HG02571 (cell line): ENCODE data around the gene WNT11.
A peak's percentile ranks its signal among the peaks of the same experiment; 100 is the strongest.

ENCODE experiments used
- ATAC-seq: cut with Tn5 transposase; IDR thresholded peaks from one replicate; pipeline ENCODE4 v1.9.1; 2021; ENCODE audit warnings: mild to moderate bottlenecking, moderate library complexity; ENCODE audit not compliant: unreplicated experiment

The WNT11 gene

GRCh38 chr11:76158394-76159302 lies 47.7 kb downstream of the WNT11 start:
- ATAC-seq, result no peak

- no peak for ATAC-seq
These were observed 48.4 kb downstream of the WNT11 start for GRCh38 chr11:76157891-76158290.

DNA sequence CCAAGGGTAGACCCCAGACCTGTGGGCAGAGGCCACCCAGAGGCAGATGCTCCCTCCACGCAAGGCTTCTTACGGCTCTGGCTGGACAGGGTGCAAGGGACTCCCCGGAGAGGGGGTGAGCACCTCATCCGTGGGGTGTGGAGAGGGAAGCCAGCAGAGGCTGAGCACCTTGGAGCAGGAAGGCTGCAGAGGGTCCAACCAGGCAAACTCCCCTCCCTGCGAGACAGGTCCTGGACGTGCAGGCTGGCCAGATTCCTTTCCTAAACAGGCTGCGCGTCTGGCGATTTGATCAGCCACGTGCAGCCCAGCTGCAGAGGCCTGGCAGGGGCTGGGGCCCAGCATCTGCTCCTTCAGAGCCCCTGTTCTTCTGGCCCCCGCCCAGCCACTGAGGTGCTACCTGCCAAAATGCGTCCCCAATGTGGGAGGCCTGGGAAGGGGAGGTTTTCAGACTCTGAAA lies 49.3 kb downstream of the WNT11 start:
- ATAC-seq, result no peak

DNA sequence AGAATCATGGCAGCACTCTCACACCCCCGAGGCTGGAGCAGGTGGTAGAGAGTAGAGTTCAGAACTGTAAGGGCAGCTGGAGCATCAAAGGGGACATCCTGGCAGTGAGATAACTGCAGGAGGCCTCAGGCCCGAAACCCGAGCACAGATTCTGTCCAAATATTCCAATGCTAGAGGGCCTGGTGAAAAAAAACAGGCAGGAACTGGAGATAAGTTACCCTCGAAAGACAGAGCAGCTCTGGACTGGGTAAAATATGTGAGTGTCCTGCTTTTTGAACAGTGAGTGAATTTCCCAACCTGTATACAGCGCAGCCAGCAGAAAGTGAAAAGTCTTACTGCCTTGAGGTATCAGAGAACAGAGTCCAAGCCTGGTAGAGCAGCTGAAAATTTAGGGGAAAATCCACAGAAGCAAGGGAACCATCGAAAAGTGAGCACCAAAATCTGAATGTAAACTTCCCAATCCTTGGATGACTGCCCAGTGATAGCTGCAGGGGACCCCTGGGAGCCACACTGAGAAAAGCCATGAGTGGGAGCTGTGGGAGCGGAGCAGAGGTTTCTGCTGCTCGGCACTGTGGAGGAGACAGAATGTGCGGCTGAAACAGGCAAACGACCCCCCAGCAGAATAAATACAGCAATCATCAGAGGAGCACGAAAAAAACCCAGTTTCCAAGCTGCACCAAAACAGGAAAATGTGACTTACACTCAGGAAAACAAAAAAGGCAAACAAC lies 50.6 kb downstream of the WNT11 start:
- no peak for ATAC-seq

GRCh38 chr11:76153571-76153923 lies 52.8 kb downstream of the WNT11 start:
- ATAC-seq, result no peak

- ATAC-seq, result peak; percentile 45
These were observed 53.3 kb downstream of the WNT11 start for GRCh38 chr11:76152741-76153570.

DNA sequence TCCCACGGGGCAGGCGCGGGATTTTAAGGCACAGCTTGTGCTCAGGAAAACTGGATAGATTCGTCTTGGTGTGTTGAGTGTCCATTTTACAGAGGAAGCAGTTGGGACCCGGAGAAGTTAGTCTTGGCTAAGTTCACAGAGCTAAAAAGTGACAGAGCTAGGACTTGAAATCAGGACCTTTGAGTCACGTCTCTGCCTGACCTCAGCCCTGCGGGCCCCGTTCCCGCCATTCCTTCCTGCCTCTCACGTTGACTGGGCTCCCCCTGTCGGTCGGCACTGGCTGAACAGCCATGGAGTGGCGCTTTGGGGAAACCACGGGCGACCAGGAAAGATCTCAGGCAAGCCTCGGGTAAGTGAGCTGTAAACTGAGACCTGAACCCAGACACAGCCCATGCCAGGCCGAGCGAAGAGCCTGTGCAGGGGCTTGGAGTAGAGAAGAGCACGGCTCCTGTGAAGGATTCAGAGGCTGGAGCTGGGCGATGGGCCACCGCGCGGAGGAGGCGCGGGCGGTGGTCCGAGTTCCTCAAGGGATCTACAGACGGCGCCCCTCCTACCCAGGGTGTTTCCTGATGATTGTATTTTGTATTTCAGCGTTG lies 54.1 kb downstream of the WNT11 start:
- ATAC-seq, result peak; percentile 52

DNA sequence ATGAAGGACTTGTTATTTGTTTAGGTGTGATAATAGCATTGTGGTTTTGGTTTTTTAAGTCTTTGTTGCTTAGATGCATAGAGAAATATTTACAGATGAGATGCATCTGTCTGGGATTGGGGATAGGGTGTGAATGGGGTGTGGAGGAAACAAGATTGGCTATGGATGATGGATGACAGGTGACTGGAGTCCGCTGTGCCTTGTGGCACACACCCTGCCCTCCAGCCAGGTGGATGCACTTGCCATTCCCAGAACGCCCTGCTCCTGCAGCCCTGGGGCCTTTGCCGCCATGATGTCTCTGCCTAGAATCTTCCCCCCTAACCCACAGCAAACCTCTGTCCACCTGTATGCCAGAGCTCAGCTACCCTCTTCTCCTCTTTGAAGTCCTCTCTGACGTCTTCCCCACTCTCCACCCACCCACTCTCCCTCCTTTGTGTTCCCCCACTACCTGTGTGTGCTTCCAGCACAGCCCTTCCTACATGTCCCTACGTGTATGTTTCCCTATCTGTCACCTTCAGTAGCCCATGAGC lies 54.7 kb downstream of the WNT11 start:
- ATAC-seq, result no peak

GRCh38 chr11:76150141-76150540 lies 56.2 kb downstream of the WNT11 start:
- no peak for ATAC-seq

DNA sequence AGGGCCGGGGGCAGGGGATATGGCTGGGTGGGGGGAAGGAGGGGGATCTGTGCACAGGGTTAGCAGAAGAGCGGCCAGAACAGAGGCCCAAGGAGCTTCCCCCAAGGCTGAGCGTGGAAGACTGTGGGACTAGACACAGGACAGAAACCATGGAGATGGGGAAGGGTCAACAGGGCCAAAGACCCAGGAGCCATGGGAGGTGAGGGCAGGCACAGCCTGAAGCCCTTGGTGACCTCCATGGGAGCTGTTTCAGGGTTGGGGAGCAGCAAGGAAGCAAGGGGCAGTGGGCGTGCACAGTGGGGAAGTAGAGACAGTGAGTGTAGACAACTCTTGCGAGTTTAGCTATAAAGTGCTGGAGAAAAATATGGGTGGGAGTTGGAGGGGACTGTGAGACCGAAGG lies 56.6 kb downstream of the WNT11 start:
- no peak for ATAC-seq

DNA sequence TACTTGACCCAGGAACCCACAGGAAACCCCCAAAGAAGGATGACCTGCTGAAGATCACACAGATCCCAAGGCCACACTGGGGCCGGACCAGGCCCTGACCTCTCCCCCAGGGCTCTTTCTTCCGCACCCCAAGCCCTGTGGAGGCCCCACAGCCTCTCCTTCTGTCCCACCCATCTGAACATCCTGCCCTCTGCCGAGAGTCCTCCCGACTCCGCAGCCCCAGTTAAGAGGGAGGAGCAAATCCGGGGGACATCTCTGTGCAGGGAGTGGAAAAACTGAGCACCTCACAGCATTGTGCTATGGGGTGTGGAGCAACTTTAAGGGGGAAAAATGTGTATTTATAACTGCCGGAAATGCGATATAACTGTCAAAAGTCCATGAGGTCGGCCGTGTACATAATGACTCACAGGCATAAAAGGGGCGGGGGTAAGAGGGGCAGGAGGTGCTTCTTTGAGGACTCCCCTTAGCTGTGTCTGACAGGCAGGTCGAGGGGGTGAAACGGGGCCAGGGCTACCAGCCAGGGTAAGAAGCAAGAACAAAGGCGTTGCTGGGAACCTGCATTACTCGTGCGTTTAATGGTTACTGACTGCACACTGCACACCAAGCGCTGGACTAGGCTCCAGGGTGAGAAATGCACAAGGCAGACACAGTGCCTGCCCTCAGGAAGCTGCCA lies 57.2 kb downstream of the WNT11 start:
- ATAC-seq, result no peak

DNA sequence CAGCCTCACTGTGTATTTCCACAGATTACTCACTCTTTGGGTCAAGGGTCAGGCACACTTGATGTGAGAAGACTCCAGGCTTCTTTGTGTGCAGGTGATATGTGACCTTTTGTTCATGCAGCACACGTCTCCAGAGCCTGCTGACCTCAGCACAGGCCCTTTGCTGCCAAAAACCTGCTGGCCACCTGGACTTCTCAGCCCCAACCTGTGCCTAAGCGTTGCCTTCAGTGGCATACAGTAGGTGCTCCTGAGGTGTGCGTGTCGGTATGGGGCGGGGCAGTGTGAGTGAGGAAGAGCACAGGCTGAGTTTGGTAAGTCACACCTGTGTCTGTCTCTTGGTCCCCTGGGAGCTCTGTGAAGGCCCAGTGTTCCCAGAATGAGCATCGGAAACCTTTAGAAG lies 58.1 kb downstream of the WNT11 start:
- no peak for ATAC-seq

- no peak for ATAC-seq
These were observed 59.1 kb downstream of the WNT11 start for GRCh38 chr11:76147106-76147740.

DNA sequence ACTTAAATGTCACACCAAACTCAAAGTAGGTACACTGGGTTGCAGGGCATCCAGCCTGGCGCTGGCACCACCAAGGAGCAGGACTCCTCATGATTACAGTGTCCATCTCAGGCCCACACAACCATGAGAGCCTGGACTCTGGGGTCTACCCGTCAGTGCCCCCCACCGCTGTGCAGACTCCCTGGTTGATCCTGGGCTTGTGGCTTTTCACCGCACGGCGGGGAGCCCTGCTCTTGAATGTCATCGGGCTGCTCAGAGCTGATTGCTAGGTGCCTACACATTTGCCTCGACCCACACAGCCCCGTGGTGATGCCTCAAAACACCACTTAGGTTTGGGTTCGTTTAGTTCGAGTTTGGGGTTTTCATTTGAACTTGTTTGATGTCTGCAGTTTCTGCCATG lies 63.0 kb downstream of the WNT11 start:
- no peak for ATAC-seq

DNA sequence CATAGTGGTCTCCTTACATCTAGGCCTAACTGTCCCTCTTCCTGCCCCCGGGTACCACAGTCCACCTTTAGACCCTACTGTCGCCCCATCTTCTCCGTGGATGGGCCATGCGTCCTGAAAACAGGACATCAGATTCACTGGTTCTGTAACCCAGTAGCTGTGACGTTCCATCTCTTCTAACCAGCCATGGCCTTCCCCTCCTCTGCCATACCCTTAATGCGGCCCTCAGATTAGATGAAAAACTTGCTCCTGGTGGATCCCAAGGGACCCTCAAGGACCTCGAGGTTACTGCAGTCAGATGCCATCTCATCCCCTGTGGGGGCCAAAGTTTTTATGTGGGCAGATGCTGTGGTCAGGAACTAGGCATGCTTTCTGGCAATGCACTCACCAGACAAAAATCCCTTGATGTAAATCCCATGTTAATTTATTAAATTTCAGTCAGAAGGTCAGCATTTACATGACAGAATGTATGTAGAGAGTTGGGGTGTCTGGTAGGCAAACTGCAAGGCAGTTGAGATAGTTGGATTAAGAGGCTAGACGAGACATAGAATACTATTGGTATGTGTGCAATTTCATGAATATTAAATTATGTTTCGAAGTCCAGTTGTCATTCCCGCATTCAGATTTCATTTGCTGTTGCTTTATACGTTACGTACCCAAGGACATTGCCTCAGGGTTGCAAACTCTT lies 64.3 kb downstream of the WNT11 start:
- no peak for ATAC-seq

GRCh38 chr11:76140912-76141574 lies 65.3 kb downstream of the WNT11 start:
- no peak for ATAC-seq

- ATAC-seq, result no peak
These were observed 67.0 kb downstream of the WNT11 start for GRCh38 chr11:76139314-76139713.
